Coronary artery (tissue), 2 donors: ENCODE data around the gene DCBLD1.

Experiments used
- DNase-seq: peaks from one replicate; pipeline ENCODE4 v3.0.0-alpha.2; 2017; ENCODE audit warnings: low spot score
- H3K27ac ChIP-seq, 2 donors: fragments of 200-600 bp; sonication (generic); one replicate each; pipeline ENCODE4 v1.5.1; 2016 to 2019
- H3K4me3 ChIP-seq: fragments of 200-600 bp; sonication (generic); 2 replicates; pipeline ENCODE4 v1.5.1; 2016; ENCODE audit warnings: mild to moderate bottlenecking, moderate library complexity
- CTCF ChIP-seq: fragments of 200-600 bp; sonication (generic); IDR thresholded peaks from one replicate; pipeline ENCODE4 v1.5.1; 2019; ENCODE audit warnings: antibody characterized with exemption

Gene DCBLD1

GRCh38 chr6:117592983-117593759 is 110.7 kb downstream of the DCBLD1 start:
- no peak overlapping the region for H3K4me3 ChIP-seq
- no peak for DNase-seq
- H3K27ac ChIP-seq = no peak overlapping the region
- TF ChIP-seq CTCF = no peak

GRCh38 chr6:117595099-117595923 is 112.8 kb downstream of the DCBLD1 start:
- Histone ChIP-seq H3K4me3 (no peak overlapping the region), H3K27ac (no peak overlapping the region)
- no peak for TF ChIP-seq CTCF
- DNase-seq = no peak

GRCh38 chr6:117597755-117598154 is 115.3 kb downstream of the DCBLD1 start:
- TF ChIP-seq CTCF = no peak
- no peak overlapping the region for H3K4me3 ChIP-seq
- no peak for DNase-seq
- H3K27ac ChIP-seq = no peak overlapping the region
